ENCODE measurements around the gene SORCS1.

DNA sequence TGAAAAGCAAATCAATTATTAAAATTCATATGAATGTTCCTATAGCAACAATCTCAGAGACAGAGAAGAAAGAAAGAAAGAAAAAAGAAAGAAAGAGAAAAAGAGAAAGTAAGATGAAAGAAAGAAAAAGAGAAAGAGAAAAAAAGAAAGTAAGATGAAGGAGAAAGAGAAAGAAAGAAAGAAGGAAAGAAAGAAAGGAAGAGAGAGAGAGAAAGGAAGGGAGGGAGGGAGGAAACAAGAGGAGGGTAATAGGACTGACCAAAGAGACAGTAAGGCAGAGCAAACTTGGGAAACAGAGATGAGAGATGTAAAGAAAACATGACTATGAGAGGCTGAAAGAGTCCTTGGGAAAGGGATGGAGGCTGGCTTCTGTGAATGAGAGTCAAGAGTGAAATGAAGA, 458.4 kb downstream of the SORCS1 start:
- TF ChIP-seq ZNF331 (CRISPR knock-in tag; IDR thresholded peaks at IDR 0.05; ENCODE audit: low read depth) = no peak
- TF ChIP-seq EZH2 (IDR thresholded peaks at IDR 0.05; ENCODE audit: low read depth, unreplicated experiment) = no peak
- TF ChIP-seq, protein P1, sequence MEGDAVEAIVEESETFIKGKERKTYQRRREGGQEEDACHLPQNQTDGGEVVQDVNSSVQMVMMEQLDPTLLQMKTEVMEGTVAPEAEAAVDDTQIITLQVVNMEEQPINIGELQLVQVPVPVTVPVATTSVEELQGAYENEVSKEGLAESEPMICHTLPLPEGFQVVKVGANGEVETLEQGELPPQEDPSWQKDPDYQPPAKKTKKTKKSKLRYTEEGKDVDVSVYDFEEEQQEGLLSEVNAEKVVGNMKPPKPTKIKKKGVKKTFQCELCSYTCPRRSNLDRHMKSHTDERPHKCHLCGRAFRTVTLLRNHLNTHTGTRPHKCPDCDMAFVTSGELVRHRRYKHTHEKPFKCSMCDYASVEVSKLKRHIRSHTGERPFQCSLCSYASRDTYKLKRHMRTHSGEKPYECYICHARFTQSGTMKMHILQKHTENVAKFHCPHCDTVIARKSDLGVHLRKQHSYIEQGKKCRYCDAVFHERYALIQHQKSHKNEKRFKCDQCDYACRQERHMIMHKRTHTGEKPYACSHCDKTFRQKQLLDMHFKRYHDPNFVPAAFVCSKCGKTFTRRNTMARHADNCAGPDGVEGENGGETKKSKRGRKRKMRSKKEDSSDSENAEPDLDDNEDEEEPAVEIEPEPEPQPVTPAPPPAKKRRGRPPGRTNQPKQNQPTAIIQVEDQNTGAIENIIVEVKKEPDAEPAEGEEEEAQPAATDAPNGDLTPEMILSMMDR (conservative IDR thresholded peaks at IDR 0.05; ENCODE audit: low read depth in 2 of 2) = no peak
- TF ChIP-seq POLR2AphosphoS5 (IDR thresholded peaks at IDR 0.05; ENCODE audit: low read depth) = no peak
- TF ChIP-seq CREB1 (CRISPR knock-in tag; IDR thresholded peaks at IDR 0.05; ENCODE audit: low read depth) = no peak
- TF ChIP-seq REST (IDR thresholded peaks at IDR 0.05; ENCODE audit: unreplicated experiment) = no peak
- TF ChIP-seq NANOG (IDR thresholded peaks at IDR 0.05; ENCODE audit: borderline replicate concordance) = no peak
- TF ChIP-seq, protein P2, sequence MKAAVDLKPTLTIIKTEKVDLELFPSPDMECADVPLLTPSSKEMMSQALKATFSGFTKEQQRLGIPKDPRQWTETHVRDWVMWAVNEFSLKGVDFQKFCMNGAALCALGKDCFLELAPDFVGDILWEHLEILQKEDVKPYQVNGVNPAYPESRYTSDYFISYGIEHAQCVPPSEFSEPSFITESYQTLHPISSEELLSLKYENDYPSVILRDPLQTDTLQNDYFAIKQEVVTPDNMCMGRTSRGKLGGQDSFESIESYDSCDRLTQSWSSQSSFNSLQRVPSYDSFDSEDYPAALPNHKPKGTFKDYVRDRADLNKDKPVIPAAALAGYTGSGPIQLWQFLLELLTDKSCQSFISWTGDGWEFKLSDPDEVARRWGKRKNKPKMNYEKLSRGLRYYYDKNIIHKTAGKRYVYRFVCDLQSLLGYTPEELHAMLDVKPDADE (IDR thresholded peaks at IDR 0.05) = no peak
- no peak for TF ChIP-seq EZH2phosphoT487 (IDR thresholded peaks at IDR 0.05; ENCODE audit: unreplicated experiment)
- TF ChIP-seq STAT1 (IDR thresholded peaks at IDR 0.05; ENCODE audit: unreplicated experiment) = no peak
- TF ChIP-seq ZNF462 (CRISPR knock-in tag; IDR thresholded peaks at IDR 0.05) = no peak
- no peak for TF ChIP-seq ZNF114 (CRISPR knock-in tag; IDR thresholded peaks at IDR 0.05)

Data from GM23338 (cell line).